Tibial nerve (tissue), 4 donors: ENCODE data around the gene C19orf25. TPM values are rescaled to one million over a fixed set of nuclear protein-coding genes. Genes with fewer than 3 reads are reported as not detected.

Source experiments
- DNase-seq, 2 donors: peaks; one replicate each; pipeline ENCODE4 v3.0.0-alpha.2; 2019; ENCODE audit warnings: low spot score in 2 of 2
- H3K27ac ChIP-seq, 4 donors: fragments of 200-600 bp; sonication (generic) in 3 of 4; one replicate each; pipeline ENCODE4 v1.5.1; 2017 to 2019; ENCODE audit warnings: mild to moderate bottlenecking in 1 of 4
- H3K27me3 ChIP-seq, 2 donors: fragments of 200-600 bp; sonication (generic) in 1 of 2; one replicate each; pipeline versions ENCODE4 v1.5.1 to v1.6.0; 2017 to 2019
- H3K36me3 ChIP-seq, 3 donors: fragments of 200-600 bp; sonication (generic); one replicate each; pipeline ENCODE4 v1.5.1; 2018 to 2019
- H3K4me1 ChIP-seq, 4 donors: fragments of 200-600 bp; sonication (generic) in 3 of 4; one replicate each; pipeline ENCODE4 v1.5.1; 2017 to 2019
- H3K4me3 ChIP-seq, 4 donors: fragments of 200-600 bp; sonication (generic) in 3 of 4; one replicate each; pipeline ENCODE4 v1.5.1; 2017 to 2019; ENCODE audit warnings: mild to moderate bottlenecking in 1 of 4, moderate library complexity in 1 of 4
- H3K9me3 ChIP-seq, 4 donors: fragments of 200-600 bp; sonication (generic) in 3 of 4; one replicate each; pipeline ENCODE4 v1.5.1; 2017 to 2019
- CTCF ChIP-seq, 5 experiments: fragments of 200-600 bp in 3 of 5; fragments of 450-650 bp in 2 of 5; sonication (generic) in 3 of 5; IDR thresholded peaks; one replicate each; pipeline ENCODE4 v1.5.1; 2016 to 2019; ENCODE audit warnings: antibody characterized with exemption in 5 of 5, mild to moderate bottlenecking in 3 of 5, moderate library complexity in 2 of 5
- EP300 ChIP-seq, 2 donors: sonication (generic); formaldehyde crosslinking; IDR thresholded peaks; one replicate each; pipeline ENCODE4 v1.6.1; 2017; ENCODE audit warnings: antibody characterized with exemption in 2 of 2, mild to moderate bottlenecking in 1 of 2
- POLR2A ChIP-seq, 2 donors: fragments of 450-650 bp; IDR thresholded peaks; one replicate each; pipeline ENCODE4 v1.6.1; 2017; ENCODE audit warnings: antibody characterized with exemption in 2 of 2, mild to moderate bottlenecking in 2 of 2, moderate library complexity in 2 of 2
- WGBS, 2 donors: methylation state at CpG; one replicate each; pipeline ENCODE4 v1.1.5; 2018; 5-methylcytosine and 5-hydroxymethylcytosine counted together
- total RNA-seq, 4 donors: library from RNA; depleted of rRNA; stranded (reverse); fragments of >200 nt; gene quantifications; one replicate each; pipeline ENCODE4 v1.1.0, GENCODE V29; 2016

The C19orf25 gene
- total RNA-seq, 4 donors from 2014 or later = 22.4 to 47.4 (median 33.8) TPM

- Histone ChIP-seq H3K4me3 (peak overlapping the region in 2 of 4 donors; percentile 43 to 50), H3K9me3 (no peaks in the 10 kb centered on the region), H3K36me3 (peaks cover 0 to 28% (median 0%) of the 10 kb centered on the region in 3 donors), H3K27ac (peak overlapping the region in 1 of 4 donors; percentile 43), H3K27me3 (peaks cover 2 to 80% of the 10 kb centered on the region in 2 donors), H3K4me1 (peaks cover 0 to 94% (median 54%) of the 10 kb centered on the region in 4 donors)
- DNase-seq = no peak
- WGBS, 2 donors = 60% methylated on average over 1 of the region's 22 CpGs; no CpG with 5 or more reads in 1 of the 2 donors
- TF ChIP-seq CTCF (IDR thresholded peaks at IDR 0.05) = no peak
- TF ChIP-seq EP300 (IDR thresholded peaks at IDR 0.05) = no peak
- no peak for TF ChIP-seq POLR2A (IDR thresholded peaks at IDR 0.05)
Measured at GRCh38 chr19:1470055-1470304, 9.0 kb downstream of the C19orf25 start.

DNA sequence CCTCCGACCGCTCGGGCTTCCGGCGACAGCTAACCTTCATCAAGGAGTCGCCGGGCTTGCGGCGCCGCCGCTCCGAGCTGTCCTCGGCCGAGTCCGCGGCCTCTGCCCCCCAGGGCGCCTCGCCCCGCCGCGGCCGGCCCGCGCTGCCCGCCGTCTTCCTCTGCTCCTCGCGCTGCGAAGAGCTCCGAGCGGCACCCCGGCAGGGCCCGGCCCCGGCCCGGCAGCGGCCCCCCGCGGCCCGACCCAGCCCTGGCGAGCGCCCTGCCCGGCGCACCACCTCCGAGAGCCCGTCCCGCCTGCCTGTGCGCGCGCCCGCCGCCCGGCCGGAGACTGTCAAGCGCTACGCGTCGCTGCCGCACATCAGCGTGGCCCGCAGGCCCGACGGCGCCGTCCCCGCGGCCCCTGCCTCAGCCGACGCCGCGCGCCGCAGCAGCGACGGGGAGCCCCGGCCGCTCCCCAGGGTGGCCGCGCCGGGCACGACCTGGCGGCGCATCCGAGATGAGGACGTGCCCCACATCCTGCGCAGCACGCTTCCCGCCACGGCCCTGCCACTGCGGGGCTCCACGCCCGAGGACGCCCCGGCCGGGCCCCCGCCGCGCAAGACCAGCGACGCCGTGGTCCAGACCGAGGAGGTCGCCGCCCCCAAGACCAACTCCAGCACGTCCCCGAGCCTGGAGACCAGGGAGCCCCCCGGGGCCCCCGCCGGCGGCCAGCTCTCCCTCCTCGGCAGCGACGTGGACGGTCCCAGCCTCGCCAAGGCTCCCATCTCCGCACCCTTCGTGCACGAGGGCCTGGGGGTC is 9.6 kb downstream of the C19orf25 start:
- Histone ChIP-seq H3K27me3 (peaks cover 2 to 80% of the 10 kb centered on the region in 2 donors), H3K9me3 (no peaks in the 10 kb centered on the region), H3K4me1 (peaks cover 0 to 89% (median 51%) of the 10 kb centered on the region in 4 donors), H3K27ac (peak overlapping the region in 1 of 4 donors; percentile 28), H3K4me3 (peak overlapping the region in 2 of 4 donors; percentile 43 to 50), H3K36me3 (peaks cover 0 to 23% (median 0%) of the 10 kb centered on the region in 3 donors)
- WGBS, 2 donors = 16% methylated on average over 21 of the region's 117 CpGs; no CpG with 5 or more reads in 1 of the 2 donors
- TF ChIP-seq CTCF (IDR thresholded peaks at IDR 0.05) (no peak), POLR2A (IDR thresholded peaks at IDR 0.05) (no peak), EP300 (IDR thresholded peaks at IDR 0.05) (no peak)
- no peak for DNase-seq

- Histone ChIP-seq H3K4me3 (peak overlapping the region in 1 of 4 donors; percentile 50), H3K4me1 (peaks cover 0 to 83% (median 45%) of the 10 kb centered on the region in 4 donors), H3K9me3 (no peaks in the 10 kb centered on the region), H3K36me3 (peaks cover 0 to 19% (median 0%) of the 10 kb centered on the region in 3 donors), H3K27me3 (peaks cover 2 to 75% of the 10 kb centered on the region in 2 donors), H3K27ac (peak overlapping the region in 1 of 4 donors; percentile 28)
- TF ChIP-seq POLR2A (IDR thresholded peaks at IDR 0.05) (no peak), CTCF (IDR thresholded peaks at IDR 0.05) (no peak), EP300 (IDR thresholded peaks at IDR 0.05) (no peak)
- 13 to 28% methylated on average over 8 to 19 of the region's 47 CpGs for WGBS, 2 donors
- no peak for DNase-seq
Measured at GRCh38 chr19:1468821-1469254, 10.2 kb downstream of the C19orf25 start.

GRCh38 chr19:1468274-1468820 is 10.7 kb downstream of the C19orf25 start:
- Histone ChIP-seq H3K27me3 (peaks cover 2 to 70% of the 10 kb centered on the region in 2 donors), H3K4me1 (peaks cover 0 to 78% (median 45%) of the 10 kb centered on the region in 4 donors), H3K27ac (peak overlapping the region in 1 of 4 donors; percentile 28), H3K9me3 (no peaks in the 10 kb centered on the region), H3K4me3 (peak overlapping the region in 1 of 4 donors; percentile 50), H3K36me3 (peaks cover 0 to 19% (median 0%) of the 10 kb centered on the region in 3 donors)
- no peak for DNase-seq
- WGBS, 2 donors = 31 to 35% methylated on average over 29 to 30 of the region's 49 CpGs
- TF ChIP-seq POLR2A (IDR thresholded peaks at IDR 0.05) (no peak), CTCF (IDR thresholded peaks at IDR 0.05) (no peak), EP300 (IDR thresholded peaks at IDR 0.05) (no peak)
